Brain microvascular endothelial cell (primary cell): Measurements from ENCODE around the gene POLE.

ENCODE experiments used
- DNase-seq: peaks from one replicate; pipeline ENCODE4 v3.0.0-alpha.2; 2020
- H3K27ac ChIP-seq: fragments of 250-450 bp; sonication (Bioruptor Pico); 2 replicates; pipeline ENCODE4 v1.5.1; 2020; ENCODE audit warnings: mild to moderate bottlenecking, moderate library complexity
- H3K27me3 ChIP-seq: fragments of 250-450 bp; sonication (Bioruptor Pico); replicated peaks from 2 replicates; pipeline ENCODE4 v1.5.1; 2020; ENCODE audit warnings: mild to moderate bottlenecking
- H3K36me3 ChIP-seq: fragments of 250-450 bp; sonication (Bioruptor Pico); replicated peaks from 2 replicates; pipeline ENCODE4 v1.5.1; 2020; ENCODE audit warnings: mild to moderate bottlenecking
- H3K4me3 ChIP-seq: 2 replicates; pipeline ENCODE4 v1.5.1; 2011; ENCODE audit warnings: low read depth, mild to moderate bottlenecking, control low read depth, low read length, moderate library complexity
- in situ Hi-C: cut with HindIII; loops from 2 replicates; pipeline ENCODE4 v1.10.0; 2017; ENCODE audit warnings: low sequenced_read_pairs, low pct_ligation_motif_present
- TF ChIP-seq, protein P1 (sequence below): IDR thresholded peaks from 2 replicates; pipeline ENCODE4 v1.5.1; 2011; ENCODE audit warnings: low read depth, mild to moderate bottlenecking, moderate library complexity, low read length, control low read depth, inconsistent platforms; ENCODE audit errors: missing control alignments

Gene POLE

GRCh38 chr12:132665149-132665491, 22.0 kb downstream of the POLE start:
- H3K36me3 ChIP-seq = peaks cover 29% of the 10 kb centered on the region
- no peak for DNase-seq
- TF ChIP-seq, protein P1, sequence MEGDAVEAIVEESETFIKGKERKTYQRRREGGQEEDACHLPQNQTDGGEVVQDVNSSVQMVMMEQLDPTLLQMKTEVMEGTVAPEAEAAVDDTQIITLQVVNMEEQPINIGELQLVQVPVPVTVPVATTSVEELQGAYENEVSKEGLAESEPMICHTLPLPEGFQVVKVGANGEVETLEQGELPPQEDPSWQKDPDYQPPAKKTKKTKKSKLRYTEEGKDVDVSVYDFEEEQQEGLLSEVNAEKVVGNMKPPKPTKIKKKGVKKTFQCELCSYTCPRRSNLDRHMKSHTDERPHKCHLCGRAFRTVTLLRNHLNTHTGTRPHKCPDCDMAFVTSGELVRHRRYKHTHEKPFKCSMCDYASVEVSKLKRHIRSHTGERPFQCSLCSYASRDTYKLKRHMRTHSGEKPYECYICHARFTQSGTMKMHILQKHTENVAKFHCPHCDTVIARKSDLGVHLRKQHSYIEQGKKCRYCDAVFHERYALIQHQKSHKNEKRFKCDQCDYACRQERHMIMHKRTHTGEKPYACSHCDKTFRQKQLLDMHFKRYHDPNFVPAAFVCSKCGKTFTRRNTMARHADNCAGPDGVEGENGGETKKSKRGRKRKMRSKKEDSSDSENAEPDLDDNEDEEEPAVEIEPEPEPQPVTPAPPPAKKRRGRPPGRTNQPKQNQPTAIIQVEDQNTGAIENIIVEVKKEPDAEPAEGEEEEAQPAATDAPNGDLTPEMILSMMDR = no peak
- H3K27me3 ChIP-seq = no peaks in the 10 kb centered on the region
- in situ Hi-C loops = no loop called here
- H3K4me3 ChIP-seq = no peak overlapping the region
- no peak overlapping the region for H3K27ac ChIP-seq

GRCh38 chr12:132664206-132665148, 22.7 kb downstream of the POLE start:
- peaks cover 27% of the 10 kb centered on the region for H3K36me3 ChIP-seq
- TF ChIP-seq, protein P1 = no peak
- no peak for DNase-seq
- no peak overlapping the region for H3K4me3 ChIP-seq
- no peak overlapping the region for H3K27ac ChIP-seq
- H3K27me3 ChIP-seq = no peaks in the 10 kb centered on the region
- in situ Hi-C loops = no loop called here

DNA sequence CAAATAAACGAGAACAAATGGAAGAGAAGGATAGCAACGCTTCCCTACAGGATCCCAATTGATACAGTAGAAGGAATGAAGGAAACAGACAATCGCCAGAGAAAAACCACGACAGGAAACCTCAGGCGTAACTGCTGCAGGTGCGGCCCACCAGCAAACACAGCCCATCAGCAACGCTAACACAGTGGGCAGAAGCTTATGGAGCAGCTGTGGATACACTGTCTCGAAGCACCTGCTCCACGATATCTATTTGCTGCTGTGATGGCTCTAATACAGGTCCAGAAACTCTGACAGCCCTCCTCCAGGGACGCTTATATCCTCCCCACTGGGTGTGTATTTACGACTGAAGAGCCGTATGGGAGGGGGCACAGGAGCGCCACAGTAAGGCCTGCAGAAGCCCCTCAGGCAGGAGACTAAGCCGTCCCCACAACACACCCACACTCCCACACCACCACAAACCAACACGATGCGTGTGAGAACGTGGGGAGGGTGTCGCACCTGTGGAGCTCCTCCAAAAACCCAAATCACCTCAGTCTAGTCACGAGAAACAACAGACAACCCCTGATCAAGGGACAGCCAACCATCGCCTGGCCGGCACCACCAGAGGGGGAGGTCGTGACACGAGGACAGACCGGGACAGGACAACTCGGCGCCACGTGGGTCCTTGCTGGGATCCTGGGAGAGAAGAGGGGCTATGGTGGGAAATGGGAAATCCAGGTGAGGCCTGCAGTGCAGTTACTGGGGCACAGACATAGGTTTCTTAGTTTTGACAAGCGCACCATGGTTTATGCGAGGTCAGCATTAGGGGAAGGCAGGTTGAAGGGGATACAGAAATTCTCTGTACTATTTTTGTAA, 24.0 kb downstream of the POLE start:
- TF ChIP-seq, protein P1 = no peak
- in situ Hi-C loops = no loop called here
- no peak overlapping the region for H3K27ac ChIP-seq

GRCh38 chr12:132661972-132662371, 25.2 kb downstream of the POLE start:
- H3K36me3 ChIP-seq = peaks cover 30% of the 10 kb centered on the region
- H3K4me3 ChIP-seq = no peak overlapping the region
- no peak for DNase-seq
- H3K27ac ChIP-seq = no peak overlapping the region
- in situ Hi-C loops = no loop called here
- no peaks in the 10 kb centered on the region for H3K27me3 ChIP-seq
- TF ChIP-seq, protein P1 = no peak

More for the DNA sequence above, 24.0 kb downstream of the POLE start:
- peaks cover 26% of the 10 kb centered on the region for H3K36me3 ChIP-seq
- DNase-seq = no peak
- no peak overlapping the region for H3K4me3 ChIP-seq
- H3K27me3 ChIP-seq = no peaks in the 10 kb centered on the region

GRCh38 chr12:132660996-132661395, 26.1 kb downstream of the POLE start:
- Histone ChIP-seq H3K4me3 (no peak overlapping the region), H3K36me3 (peaks cover 32% of the 10 kb centered on the region), H3K27ac (no peak overlapping the region), H3K27me3 (no peaks in the 10 kb centered on the region)
- in situ Hi-C loops = no loop called here
- no peak for DNase-seq
- TF ChIP-seq, protein P1 = no peak
